Stimulated activated CD4-positive, alpha-beta T cell treated with anti-CD3 and anti-CD28 coated beads, Interleukin-1b, Interleukin-23, amount 100 ng/mL, for 24 hours (primary cell): ENCODE data around the gene USP20.

ENCODE experiments used
- DNase-seq, 4 experiments: peaks; one replicate each; pipeline ENCODE4 v3.0.0-alpha.2; 2020; ENCODE audit warnings: low read depth in 4 of 4, low spot score in 1 of 4

Gene USP20

DNA sequence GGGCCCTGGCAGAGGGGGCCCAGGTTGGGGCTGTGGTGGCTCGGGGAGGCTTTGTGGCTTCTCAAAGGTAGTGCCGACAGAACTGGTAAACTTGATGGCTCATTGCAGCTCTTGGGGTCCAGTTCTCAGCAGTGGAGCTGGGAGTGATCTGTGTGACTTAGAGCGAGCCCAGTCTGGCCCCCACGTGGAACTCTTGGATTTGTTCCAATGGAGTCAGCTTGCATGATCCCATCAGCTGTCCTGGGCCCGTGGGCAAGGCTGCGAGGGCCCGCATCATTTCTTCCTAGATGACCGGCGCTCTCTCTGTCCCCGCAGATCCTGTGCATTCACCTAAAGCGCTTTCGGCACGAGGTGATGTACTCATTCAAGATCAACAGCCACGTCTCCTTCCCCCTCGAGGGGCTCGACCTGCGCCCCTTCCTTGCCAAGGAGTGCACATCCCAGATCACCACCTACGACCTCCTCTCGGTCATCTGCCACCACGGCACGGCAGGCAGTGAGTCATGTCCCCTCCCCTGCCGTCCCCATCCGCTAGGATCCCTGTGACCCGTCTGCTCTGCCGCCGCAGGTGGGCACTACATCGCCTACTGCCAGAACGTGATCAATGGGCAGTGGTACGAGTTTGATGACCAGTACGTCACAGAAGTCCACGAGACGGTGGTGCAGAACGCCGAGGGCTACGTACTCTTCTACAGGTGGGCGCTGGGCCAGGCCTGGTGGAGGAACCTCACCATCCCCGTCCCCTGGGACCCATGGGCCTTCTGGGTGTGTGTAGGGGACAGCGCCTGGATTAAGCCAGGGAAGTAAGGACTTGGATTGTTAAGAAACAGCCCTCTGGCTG lies 39.2 kb downstream of the USP20 start:
- no peak for DNase-seq

DNA sequence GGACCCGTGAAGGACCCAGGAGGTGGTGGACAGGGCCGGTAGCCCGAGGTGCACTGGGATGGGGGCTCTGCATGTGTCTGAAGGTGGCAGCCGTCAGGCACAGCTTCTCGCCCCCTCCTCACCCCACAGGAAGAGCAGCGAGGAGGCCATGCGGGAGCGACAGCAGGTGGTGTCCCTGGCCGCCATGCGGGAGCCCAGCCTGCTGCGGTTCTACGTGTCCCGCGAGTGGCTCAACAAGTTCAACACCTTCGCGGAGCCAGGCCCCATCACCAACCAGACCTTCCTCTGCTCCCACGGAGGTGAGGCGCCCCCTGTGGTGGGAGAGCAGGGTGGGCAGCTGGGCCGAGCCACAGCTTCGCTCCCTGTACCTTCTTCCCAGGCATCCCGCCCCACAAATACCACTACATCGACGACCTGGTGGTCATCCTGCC lies 39.9 kb downstream of the USP20 start:
- DNase-seq = no peak

DNA sequence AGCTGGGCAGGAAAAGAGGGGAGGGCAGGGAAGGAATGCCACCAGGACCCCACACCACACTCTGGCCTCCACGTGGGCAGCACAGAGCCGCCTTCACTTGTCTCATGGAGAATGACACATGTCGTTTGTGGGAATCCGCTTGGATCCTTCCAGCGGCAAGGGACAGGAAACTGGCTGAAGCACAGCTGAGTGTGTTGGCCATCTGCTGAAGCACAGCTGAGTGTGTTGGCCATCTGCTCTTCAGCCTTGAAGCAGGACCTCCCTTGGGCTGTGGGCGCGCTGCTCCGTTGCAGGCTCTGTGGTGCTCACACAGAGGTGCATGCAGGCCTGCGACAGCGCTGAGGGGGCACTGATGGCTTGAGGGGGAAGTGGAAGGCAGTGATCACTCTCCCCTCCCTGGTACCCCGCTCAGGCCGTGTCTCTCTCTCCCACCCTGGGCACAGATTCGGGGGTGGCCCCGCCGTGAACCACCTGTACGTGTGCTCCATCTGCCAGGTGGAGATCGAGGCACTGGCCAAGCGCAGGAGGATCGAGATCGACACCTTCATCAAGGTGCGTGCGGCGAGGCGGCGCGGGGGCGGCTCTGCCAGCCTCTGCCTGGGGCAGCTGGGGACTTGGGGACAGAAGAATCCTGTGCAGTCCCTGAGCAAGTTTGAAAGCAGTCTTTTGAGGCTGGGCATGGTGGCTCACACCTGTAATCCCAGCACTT lies 40.6 kb downstream of the USP20 start:
- no peak for DNase-seq

DNA sequence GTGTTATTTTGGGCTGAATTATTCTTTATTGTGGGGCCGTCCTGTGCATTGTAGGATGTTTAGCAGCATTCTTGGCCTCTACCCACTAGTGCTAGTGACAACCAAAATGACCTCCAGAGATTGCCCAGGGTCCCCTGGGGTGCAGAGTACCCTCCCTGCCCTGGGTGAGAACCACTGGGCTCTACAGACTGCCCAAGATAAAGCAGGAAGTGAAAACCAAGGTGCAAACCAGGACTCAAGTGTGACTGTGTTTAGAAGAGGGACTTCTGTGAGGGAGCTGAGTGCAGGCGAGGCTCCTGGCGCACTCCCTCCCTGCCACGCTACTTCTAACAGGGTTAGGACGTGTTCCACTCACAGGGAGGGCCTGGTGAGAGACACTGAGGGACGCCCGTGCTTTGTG lies 41.6 kb downstream of the USP20 start:
- DNase-seq = no peak

DNA sequence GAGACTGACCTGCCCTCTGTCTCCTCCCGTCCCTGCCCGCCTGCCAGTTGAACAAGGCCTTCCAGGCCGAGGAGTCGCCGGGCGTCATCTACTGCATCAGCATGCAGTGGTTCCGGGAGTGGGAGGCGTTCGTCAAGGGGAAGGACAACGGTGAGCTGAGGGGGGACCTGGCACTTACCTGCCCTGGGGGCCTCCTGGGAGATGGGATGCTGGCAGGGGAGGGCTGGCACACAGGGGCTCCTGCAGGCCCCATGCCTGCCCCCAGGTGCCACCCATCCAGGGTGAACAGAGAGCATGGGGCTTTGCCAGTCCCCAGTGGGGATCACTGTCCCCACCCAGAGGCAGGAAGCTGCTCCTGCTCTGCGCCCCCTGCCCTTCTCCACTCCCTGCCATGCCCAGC lies 43.0 kb downstream of the USP20 start:
- DNase-seq = no peak

DNA sequence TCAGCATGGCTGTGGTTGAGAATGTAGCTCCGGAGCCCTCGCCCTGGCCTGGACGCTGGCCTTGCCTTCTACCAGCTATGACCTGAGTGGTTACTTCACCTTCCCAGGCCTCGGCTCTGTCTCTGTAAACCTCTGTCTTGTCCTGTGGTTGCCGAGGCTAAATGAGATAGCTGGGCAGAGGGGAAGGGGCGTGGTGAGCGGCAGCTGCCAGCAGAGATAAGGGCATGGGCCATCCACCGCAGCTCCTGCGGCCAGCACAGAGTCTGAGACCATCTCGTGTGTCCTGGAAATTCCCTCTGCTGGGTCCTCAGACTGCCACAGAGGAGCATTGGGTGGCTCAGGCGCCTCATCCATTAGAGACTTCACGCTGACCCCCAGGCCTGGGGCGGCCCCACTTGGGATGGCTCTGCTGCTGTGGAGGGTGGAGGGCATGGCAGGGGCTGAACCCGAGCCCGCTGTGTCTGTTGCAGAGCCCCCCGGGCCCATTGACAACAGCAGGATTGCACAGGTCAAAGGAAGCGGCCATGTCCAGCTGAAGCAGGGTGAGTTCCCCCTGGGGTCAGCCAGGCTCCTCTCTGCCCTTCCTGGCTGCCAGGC lies 43.9 kb downstream of the USP20 start:
- no peak for DNase-seq

DNA sequence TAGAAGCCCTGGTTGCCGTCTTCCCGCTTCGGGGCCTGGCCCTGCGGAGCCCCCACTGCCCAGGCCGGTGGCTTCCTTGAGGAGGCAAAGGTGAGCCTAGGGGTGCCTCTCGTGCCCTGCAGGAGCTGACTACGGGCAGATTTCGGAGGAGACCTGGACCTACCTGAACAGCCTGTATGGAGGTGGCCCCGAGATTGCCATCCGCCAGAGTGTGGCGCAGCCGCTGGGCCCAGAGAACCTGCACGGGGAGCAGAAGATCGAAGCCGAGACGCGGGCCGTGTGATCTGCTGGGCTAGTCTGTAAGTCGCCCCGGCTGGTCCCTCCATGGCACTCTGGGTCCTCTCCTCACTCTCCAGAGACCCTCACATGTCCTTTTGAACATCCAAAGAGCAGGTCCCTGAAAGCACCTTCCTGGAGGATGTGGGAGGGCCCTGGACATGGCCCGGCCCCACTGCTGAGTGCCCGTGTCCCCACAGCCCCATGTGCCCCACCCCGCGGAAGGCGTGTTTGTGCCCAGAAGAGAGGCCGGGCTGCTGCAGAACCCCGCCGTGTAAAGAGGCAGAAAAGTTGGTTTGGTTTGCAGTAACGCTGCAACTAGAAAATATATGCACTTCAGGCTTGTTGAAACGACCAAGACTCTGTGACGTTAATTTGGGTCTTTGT lies 44.9 kb downstream of the USP20 start:
- no peak for DNase-seq

DNA sequence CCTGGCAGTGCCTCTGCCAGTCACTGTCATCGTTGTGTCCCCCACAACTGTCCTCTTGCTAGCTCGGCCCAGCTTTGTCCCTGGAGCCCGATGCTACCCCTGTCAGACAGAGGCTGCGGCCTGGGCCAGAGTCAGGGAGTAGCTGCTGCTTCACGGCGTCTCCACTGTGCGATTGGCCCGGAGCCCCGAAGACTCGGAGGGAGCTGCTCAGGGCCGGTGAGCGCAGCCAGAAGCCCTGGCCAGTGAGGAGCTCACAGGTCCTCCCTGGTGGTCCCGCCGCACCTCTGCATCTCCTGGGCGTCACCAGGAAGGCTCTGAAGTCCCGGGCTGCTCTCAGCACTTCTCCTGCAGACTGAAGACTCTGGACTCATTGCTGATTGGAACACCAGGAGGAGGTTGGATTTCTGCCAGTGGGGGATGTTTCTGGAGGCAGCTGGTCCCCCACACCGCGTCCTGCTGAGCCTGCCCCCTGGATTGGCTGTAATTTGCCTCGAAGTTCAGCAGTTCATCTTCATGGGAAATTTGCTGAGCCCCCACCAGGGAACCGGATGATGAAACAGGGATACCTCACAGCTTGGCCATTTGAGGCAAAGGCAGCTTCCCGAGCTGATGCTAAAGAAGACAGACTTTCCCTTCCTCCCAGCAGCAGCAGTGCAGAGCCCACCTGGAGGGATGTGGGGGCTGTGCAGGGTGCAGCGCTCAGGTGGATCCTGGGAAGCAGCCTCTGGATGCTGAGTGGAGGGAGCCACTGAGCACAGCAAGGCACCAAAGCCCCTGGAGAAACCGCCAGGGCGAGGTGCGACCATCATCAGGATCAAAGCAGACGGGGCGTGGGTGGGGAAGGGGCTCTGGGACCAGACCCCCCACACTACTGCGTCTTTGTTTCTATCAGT lies 45.6 kb downstream of the USP20 start:
- no peak for DNase-seq

DNA sequence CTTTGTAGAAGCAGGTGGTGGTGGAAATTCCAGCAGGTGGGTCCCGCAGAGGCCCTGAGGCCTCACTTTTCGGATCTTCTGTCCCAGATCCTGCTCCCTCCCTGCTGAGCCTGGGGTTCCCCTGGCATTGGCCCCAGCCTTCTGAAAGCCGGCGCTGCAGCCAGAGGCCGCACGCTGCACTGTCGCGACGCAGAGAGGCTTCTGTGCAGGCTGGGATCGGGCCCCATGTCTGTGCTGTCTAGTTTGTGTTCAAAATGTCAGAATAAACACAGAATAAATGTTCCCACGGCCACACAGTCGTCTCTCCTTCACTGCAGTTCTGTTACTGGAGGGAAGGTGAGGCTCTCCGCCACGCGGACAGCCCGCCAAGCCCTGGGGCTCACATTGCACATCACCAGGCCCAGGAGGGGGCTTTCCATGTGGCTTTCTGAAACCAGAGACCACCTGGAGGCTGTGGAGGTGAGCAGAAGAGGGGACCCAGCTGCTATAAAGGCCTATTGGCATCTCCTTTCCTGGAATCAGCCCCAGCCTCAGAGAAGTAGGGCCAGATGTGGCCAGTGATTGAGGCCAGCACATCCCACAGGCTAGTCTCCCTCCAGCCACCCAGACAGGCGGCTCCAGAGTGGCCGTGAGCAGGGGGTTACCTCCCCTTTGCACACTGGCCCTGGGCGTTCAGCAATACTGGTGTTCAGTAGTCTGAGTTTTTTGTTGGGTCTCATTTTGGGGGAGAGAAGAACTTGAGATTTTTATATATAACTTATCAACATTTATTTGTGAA lies 46.5 kb downstream of the USP20 start:
- no peak for DNase-seq

DNA sequence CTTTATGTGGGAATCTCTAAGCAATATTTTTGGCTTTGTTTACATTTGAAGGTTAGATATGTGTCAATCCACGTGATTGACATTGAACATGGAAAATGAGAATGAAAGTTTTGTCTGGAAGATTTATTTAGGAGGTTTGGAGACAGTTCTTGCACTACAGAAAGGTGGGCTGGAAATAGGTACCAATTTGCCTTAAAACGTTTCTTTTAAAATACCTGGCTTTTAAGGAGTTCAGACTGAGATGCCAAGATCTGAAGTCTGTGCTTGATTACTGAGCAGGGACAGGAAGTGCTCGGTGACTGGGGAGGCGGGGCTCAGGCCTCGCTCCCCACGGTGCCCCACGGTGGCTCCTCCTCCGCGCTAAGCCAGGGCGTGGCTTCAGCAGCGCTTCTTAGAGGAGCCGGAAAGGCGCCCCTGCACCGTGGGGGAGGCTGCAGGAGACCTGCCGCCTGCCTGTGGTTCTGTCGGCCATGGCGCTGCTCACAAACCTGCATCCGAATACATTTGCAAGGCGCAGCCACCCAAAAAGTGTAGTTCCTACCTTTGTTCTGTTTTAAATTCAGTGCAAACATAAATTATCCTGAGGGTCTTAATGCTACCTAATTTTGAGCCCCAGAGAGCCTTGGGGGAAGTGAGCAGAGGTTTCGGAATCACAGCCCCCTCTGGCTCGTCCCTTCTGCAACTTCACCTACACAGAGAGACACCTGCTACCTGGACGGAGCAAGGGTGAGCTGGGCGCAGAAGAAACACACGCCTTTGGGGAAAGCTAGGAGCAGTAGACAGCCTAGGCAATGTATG lies 49.2 kb downstream of the USP20 start:
- DNase-seq = peak; percentile 81 to 96 (median 90)

DNA sequence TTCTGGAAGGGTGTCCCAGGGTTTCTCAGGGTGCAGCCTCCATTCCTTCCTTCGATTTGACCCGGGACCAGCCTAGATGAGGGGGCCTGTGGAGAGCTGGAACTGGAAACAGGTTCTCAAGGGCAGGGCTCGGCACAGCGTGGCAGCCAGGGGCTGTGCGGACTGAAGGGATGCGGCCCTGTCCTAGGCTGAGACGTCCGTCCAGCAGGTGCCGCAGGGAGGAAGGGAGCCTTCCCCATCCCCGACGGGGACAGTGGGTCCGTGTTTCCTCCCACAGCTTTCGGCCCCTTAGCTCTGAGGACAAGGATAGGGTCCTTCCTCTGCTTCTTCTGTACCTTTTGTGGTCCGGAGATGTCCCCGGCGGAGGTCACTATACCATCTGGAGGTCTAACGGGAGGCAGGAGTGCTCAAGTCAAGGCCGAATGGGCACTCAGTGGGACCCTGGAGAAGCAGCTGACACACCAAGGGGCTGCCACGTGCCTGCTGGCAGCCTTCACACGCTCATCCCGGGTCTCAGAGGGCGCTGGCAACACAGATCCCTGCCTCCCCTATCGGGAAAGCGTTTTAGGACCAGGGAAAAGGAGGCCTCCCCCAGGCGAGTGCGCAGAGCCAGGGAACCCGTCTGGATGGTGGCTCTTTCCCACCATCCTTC lies 49.9 kb downstream of the USP20 start:
- DNase-seq = no peak

DNA sequence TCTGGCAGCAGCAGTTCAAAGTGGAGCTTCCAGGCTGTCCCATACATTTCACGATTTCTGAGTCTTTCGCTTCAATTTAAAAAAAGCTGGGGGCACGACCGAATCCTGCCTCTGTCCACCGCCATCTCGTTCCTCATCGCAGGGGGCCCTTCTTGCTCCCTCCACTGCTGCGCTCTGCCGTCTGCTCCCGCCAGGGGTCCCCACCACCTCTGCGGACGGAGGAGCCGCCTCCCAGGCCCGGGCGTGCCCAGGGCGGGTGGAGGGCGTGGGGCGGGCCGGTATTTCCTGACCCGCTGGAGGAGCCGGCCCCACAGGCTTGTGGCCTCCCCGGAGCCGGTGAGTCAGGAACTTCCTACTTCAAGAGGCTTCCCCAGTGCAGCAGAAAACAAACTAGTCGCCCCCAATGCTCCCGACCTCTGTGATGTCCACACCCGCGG lies 50.4 kb downstream of the USP20 start:
- DNase-seq = peak; percentile 64 to 93 (median 79)

DNA sequence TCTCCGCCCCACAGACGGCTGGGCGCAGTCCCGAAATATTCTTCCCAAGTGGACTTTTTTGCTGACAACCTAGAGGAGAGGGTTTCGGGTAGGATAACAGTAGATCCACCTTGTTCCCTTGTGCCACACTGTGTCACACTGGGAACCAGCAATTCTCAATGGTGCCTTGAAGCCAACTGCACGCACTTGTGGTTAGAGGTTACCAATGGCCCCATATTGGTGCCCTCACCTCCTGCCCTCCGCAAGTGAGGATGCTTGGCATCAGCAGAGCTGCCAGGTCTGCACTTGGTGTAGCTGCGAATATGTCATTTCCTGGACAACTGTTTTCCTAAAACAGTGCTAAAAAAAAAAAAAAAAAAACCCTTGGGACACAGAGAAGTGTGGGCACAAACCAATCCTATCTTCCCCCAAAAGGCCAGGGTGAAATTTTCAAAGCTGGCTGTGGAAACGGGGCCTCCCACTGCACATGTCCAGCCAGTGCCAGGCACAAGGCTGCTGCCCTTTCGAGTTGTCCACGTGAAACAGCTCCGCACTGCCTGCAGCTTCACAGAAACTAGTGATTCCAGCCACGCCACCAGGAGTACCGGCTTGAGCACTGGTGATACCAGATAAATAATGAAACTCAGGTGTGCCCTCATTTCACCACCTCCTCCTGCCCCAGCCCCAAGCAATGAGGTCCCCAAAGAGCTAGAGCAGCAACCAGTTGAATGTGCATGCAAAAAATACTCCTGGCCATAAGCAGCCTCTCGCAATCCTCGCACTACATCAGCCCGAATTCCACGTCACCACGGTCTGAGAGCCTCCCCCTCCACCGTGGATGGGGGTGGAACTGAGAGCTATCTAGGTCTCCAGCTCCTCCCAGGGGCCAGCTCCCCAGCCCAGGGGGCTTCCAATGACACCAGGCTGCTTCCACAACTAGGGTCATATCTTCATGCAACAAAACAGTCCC lies 51.2 kb downstream of the USP20 start:
- no peak for DNase-seq

DNA sequence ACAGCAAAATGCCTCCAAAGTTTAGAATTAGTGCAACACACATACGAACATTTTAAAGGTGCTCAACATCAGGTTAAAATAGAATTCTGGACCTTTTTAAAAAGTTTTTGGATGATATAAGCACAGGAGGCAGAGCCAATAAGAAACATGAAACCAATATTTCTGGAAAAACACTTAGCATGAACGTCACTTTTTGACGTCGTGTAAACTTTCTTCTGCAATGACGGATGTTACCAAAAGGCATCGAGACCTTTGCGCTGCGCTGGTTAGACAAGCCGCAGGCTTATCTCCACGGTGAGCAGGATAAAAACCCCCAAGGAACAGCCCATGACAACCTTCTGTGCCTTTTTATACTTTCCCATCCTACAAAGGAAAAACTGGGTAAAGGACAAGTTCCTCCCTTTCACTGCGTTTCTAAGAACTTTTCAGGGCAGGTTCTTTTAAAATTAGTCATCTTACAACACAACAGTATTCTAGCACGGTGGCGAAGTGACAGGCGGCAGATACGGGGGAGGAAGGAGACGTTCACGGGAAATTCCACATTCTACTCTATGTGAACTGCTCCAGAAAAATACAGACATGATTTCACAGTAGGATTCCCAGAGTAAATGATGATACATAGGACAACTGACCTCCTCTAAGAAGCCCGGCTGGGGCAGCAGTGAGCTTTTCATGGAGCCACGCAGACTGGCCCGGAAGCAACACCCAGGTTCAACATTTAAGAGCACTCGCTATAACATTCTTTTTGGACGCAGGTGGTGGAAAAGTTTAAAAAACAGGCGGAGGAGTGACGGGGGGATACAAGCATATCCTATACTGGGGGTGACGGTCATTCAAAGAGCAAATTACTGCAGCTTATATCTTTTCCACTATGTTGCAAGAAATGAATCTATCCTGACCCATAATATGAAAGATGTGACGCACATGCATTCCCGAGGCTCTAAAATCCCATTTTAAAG lies 52.4 kb downstream of the USP20 start:
- no peak for DNase-seq

DNA sequence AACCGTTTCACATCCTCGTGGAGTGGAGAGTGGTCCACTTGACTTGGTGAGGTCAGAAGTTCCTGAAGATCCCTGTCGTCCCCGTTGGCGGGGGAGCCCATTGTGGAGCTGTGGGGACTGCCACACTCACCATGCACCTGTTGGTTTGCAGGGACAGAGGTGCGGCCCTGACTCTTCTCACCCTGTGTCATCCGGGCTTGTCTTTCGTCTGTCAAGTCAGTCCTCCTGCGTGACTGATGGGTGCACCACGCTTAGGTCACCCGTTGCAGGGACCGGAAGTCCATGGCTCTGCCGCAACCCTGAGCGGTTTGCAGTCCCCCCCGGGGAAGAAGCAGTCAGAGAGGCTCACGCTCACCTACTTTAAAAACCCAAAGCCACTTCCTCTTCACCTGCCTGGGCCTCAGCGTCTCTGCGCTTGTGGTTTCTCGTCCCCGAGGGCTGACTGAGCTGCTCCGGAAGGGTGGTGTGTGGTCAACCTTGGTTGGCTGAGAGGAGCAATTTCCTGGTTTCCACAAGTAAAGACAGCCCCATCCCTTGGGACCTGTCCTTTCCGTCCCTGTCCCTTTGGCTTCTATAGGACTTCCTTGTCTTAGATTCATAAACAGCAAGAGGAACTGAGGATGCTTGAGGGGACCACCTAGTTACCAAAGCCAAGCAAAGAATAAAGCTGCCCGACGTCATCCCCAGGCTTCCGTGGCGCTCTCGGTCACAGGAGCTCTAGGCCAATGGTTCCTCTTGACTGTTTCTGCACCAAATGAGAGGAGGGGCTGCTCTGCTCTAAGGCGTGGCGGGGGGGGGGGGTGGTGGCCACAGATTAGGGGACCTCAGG lies 53.2 kb downstream of the USP20 start:
- peak in 3 of 4 experiments; percentile 65 to 90 (median 79) for DNase-seq
